Spinal cord (tissue), 10 donors: ENCODE data around the gene FBXO36. TPM values are rescaled to one million over a fixed set of nuclear protein-coding genes. Genes with fewer than 3 reads are reported as not detected.

Experiments used
- DNase-seq, 6 donors: peaks; one replicate each; pipeline versions ENCODE4 v3.0.0 to v3.0.0-alpha.2; 2013 to 2015; ENCODE audit warnings: low spot score in 6 of 6, low read depth in 4 of 6
- H3K27ac ChIP-seq: one replicate; pipeline ENCODE4 v1.5.1; 2013; ENCODE audit warnings: low read depth, low read length, control low read depth
- H3K27me3 ChIP-seq: one replicate; pipeline ENCODE4 v1.6.1; 2013; ENCODE audit warnings: low read length; ENCODE audit not compliant: control insufficient read depth, insufficient read depth
- H3K36me3 ChIP-seq: one replicate; pipeline ENCODE4 v1.6.1; 2013; ENCODE audit warnings: low read length; ENCODE audit not compliant: control insufficient read depth, insufficient read depth
- H3K4me1 ChIP-seq: one replicate; pipeline ENCODE4 v1.6.1; 2013; ENCODE audit warnings: low read length; ENCODE audit not compliant: control insufficient read depth, insufficient read depth
- H3K4me3 ChIP-seq: one replicate; pipeline ENCODE4 v1.5.1; 2013; ENCODE audit warnings: low read depth, low read length, control low read depth
- H3K9me3 ChIP-seq: one replicate; pipeline ENCODE4 v1.6.1; 2013; ENCODE audit warnings: low read length; ENCODE audit not compliant: control insufficient read depth, insufficient read depth
- WGBS: methylation state at CpG from one replicate; pipeline ENCODE4 v1.1.5; 2013; ENCODE audit warnings: missing lambda C conversion rate; ENCODE audit not compliant: insufficient coverage; 5-methylcytosine and 5-hydroxymethylcytosine counted together
- polyA plus RNA-seq, 2 donors: library from polyadenylated mRNA; unstranded; fragments of 120-200 nt; gene quantifications; one replicate each; pipeline ENCODE4 v1.2.1, GENCODE V29; 2013; ENCODE audit not compliant: insufficient read length in 2 of 2
- total RNA-seq, 2 donors: library from RNA; depleted of rRNA in 1 of 2; stranded (reverse); fragments of 120-200 nt in 1 of 2; fragments of >200 nt in 1 of 2; gene quantifications; one replicate each; pipeline versions ENCODE4 v1.2.3 to v1.2.4, GENCODE V29; 2013 to 2014
- donor health status: healthy.

FBXO36 gene
- total and polyA plus RNA-seq, 4 donors, result 6.8 to 10.6 (median 9.3) TPM

DNA sequence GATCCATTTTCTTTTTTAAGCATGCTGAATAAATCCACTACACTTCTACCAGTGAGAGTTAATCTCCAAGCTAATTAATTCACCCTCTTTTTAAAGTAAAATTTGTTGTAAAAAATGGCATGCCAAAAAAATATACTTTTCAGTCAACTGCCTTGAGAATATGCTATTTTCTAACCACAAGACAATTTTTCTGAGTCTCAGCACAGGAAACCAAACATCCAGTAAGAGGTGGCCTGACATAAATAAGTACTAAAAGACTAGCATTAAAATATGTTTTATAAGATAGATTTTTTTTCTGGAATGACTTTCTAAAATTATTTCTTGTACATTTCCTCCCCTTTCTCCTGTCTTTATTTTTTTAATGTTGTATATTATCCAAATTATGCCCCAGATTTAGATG lies 2.9 kb downstream of the FBXO36 start:
- no peaks in the 10 kb centered on the region for H3K36me3 ChIP-seq
- no peak overlapping the region for H3K27ac ChIP-seq
- H3K4me3 ChIP-seq, result no peak overlapping the region
- H3K27me3 ChIP-seq, result no peaks in the 10 kb centered on the region
- DNase-seq, result no peak
- H3K9me3 ChIP-seq, result no peaks in the 10 kb centered on the region
- H3K4me1 ChIP-seq, result peaks cover 9% of the 10 kb centered on the region

DNA sequence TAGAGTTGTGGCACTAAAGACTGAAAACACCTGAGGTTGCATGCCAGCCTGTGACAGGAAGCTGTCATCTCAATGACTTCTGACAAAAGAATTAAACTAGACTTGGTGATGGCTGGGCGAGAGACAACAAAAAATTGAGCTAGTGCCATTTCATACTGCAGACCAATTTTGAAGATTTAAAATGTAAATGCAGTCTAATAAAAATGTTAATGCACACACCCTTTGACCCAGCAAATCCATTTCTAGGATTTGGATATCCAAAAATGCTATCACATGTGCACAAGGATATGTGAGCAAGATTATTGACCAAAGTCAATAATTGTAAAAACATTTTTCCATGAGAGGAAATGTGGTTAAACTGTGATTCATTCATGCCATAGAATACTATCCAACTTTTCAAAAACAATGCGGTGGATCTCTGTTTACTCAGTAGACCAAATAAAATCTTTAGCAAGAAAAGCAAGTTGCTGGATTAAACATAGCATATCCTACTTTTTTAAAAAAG lies 5.6 kb downstream of the FBXO36 start:
- no peak for DNase-seq
- Histone ChIP-seq H3K36me3 (peaks cover 3% of the 10 kb centered on the region), H3K9me3 (no peaks in the 10 kb centered on the region), H3K27ac (no peak overlapping the region), H3K4me3 (no peak overlapping the region), H3K27me3 (no peaks in the 10 kb centered on the region), H3K4me1 (peaks cover 7% of the 10 kb centered on the region)
- WGBS, result no CpG with 5 or more reads among the region's 2 CpGs

DNA sequence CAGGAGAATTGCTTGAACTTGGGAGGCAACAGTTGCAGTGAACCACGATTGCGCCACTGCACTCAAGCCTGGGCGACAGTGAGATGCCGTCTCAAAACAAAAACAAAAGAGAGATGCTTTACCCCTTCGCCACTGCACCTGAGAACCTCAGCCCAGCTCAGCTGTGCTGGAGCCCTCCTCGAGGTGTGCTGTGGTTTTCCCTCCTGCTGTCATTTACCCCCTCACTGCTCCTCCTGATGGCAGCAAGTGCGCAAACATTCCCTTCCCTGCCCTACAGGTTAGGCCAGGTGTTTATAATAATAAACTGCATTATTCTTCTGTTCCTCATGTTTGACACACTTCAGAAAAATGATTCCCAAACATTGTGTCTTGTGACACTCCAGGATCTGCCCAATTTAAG lies 8.4 kb downstream of the FBXO36 start:
- Histone ChIP-seq H3K27ac (no peak overlapping the region), H3K4me1 (no peaks in the 10 kb centered on the region), H3K36me3 (peaks cover 6% of the 10 kb centered on the region), H3K27me3 (no peaks in the 10 kb centered on the region), H3K4me3 (no peak overlapping the region), H3K9me3 (no peaks in the 10 kb centered on the region)
- no peak for DNase-seq
- 97% methylated on average over 5 of the region's 7 CpGs for WGBS

DNA sequence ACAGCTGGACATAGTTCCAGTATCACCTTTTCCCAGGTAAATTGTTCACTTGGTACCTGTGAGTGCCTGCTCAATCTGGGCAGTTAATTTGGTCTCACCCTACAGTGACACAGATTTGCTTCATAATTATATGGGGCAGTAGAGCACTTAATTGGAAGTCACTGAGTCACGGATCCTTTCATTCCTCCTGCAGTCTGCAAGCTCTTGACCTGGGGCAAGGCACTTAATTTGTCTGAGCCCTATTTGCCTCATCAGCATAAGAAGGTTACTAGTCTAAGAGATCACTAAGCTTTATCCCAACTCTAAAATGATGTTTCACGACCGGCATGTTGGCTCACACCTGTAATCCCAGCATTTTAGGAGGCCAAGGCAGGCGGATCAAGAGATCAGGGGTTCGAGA lies 8.9 kb downstream of the FBXO36 start:
- WGBS, result 100% methylated on average over 3 of the region's 5 CpGs
- Histone ChIP-seq H3K27ac (no peak overlapping the region), H3K4me1 (no peaks in the 10 kb centered on the region), H3K36me3 (peaks cover 6% of the 10 kb centered on the region), H3K27me3 (no peaks in the 10 kb centered on the region), H3K9me3 (no peaks in the 10 kb centered on the region), H3K4me3 (no peak overlapping the region)
- DNase-seq, result no peak

DNA sequence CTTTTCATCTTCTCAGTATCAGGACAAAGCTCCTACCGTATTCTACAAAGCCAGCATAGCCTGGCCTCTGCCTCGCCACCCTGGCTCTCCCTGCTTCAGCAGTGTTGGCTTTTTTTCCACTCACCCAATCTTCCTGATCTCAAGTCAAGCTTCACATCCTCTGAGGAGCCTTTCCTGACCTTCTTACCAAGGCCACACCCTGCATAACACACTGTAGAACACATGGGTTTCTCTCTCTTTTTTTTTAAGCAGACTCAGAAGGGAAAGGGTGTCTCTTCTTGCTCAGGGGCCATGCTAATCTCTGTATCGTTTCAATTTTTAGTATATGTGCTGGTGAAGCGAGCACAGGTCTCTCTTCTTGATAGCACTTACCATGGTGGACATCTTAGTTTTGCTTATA lies 15.2 kb downstream of the FBXO36 start:
- H3K4me1 ChIP-seq, result no peaks in the 10 kb centered on the region
- H3K27me3 ChIP-seq, result no peaks in the 10 kb centered on the region
- no peak for DNase-seq
- H3K9me3 ChIP-seq, result no peaks in the 10 kb centered on the region
- peaks cover 6% of the 10 kb centered on the region for H3K36me3 ChIP-seq
- H3K27ac ChIP-seq, result no peak overlapping the region
- no peak overlapping the region for H3K4me3 ChIP-seq
- WGBS, result 93% methylated on average over 4 of the region's 4 CpGs

DNA sequence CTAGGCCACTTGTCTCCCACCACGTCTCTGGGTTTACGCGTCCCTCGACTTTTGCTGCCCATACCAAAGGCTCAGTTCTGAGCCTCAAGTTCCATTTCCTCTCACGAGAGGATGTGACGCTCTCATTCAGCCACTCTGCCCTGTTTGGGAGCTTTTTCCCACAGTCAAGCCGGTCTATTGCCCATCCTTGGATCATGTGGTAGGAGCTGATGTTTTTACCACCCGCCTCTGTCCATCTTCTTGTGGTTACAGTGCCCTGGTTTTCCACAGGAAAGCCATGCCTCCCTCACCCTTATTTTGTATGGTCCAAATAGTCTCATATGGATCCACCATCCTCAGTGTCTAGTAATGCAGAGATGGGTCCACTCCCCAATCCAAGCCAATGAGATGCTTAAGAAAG lies 20.4 kb downstream of the FBXO36 start:
- WGBS, result 94% methylated on average over 8 of the region's 8 CpGs
- Histone ChIP-seq H3K27me3 (no peaks in the 10 kb centered on the region), H3K4me1 (no peaks in the 10 kb centered on the region), H3K36me3 (peaks cover 5% of the 10 kb centered on the region), H3K27ac (no peak overlapping the region), H3K9me3 (no peaks in the 10 kb centered on the region), H3K4me3 (no peak overlapping the region)
- no peak for DNase-seq

DNA sequence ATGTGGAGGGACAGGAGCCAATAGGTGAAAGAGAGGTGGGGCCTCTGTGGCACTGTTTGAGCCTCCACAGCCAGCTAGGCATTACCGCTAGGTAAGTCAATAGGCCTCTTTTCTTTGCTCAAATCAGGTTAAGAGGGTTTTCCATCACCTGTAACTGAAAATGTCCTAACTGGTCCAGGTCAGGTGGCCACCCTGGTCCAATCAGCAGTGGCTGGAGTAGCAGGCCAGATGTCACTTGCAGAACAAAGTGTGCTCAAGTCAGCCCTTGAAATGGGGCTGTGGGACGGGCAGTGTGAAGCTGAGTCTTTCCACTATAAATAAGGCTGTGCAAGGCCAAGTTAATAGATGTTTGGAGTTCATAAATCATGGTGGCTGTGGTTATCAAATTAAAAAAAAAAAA lies 20.9 kb downstream of the FBXO36 start:
- Histone ChIP-seq H3K4me1 (no peaks in the 10 kb centered on the region), H3K4me3 (no peak overlapping the region), H3K27me3 (no peaks in the 10 kb centered on the region), H3K9me3 (no peaks in the 10 kb centered on the region), H3K27ac (no peak overlapping the region), H3K36me3 (peaks cover 5% of the 10 kb centered on the region)
- DNase-seq, result no peak
- WGBS, result 100% methylated on average over 1 of the region's 2 CpGs

DNA sequence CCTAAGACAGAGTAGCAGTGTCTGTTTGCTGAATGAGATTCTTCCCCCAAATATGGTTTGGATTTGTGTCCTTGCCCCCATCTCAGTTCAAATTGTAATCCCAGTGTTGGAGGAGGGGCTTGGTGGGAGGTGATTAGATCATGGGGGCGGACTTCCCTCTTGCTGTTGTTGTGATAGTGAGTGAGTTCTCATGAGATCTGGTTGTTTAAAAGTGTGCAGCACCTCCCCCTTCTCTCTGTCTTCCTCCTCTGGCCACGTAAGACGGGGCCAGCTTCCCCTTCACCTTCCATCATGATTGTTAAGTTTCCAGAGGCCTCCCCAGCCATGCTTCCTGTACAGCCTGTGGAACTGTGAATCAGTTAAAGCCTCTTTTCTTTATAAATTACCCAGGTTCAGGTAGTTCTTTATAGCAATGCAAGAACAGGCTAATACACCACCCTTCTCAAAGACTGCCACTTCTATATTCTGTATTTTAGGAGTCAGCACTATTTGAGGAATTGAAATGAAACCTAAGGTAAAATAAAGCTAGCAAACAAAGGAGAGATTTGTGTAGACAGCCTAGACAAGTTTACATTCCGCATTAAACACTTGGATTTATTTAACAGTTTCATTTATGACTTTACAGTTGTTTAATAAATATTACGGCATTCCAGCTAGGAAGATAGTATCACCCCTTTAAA lies 21.6 kb downstream of the FBXO36 start:
- WGBS, result 71% methylated on average over 2 of the region's 5 CpGs
- no peaks in the 10 kb centered on the region for H3K27me3 ChIP-seq
- H3K27ac ChIP-seq, result no peak overlapping the region
- no peaks in the 10 kb centered on the region for H3K4me1 ChIP-seq
- peaks cover 5% of the 10 kb centered on the region for H3K36me3 ChIP-seq
- H3K4me3 ChIP-seq, result no peak overlapping the region
- no peaks in the 10 kb centered on the region for H3K9me3 ChIP-seq
- DNase-seq, result no peak

DNA sequence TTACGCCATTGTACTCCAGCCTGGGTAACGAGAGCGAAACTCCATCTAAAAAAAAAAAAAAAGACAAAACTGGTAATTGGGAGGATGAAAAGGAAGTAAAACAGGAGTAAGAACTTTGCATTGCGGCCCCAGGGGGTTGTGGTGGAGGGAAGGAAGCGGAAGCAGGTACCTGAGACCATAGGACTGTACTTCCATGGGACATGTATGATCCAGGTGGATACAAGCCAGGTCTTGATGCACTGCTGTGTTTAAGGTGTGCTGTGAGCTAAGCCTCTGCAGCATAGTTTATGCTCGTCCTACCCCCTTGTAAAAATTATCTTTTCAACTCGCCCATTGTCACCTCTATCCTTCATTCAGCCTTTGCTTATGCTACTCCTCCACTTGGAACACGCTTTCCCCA lies 23.7 kb downstream of the FBXO36 start:
- Histone ChIP-seq H3K36me3 (peaks cover 2% of the 10 kb centered on the region), H3K9me3 (no peaks in the 10 kb centered on the region), H3K4me3 (no peak overlapping the region), H3K4me1 (no peaks in the 10 kb centered on the region), H3K27me3 (no peaks in the 10 kb centered on the region), H3K27ac (no peak overlapping the region)
- WGBS, result 97% methylated on average over 6 of the region's 8 CpGs
- no peak for DNase-seq

DNA sequence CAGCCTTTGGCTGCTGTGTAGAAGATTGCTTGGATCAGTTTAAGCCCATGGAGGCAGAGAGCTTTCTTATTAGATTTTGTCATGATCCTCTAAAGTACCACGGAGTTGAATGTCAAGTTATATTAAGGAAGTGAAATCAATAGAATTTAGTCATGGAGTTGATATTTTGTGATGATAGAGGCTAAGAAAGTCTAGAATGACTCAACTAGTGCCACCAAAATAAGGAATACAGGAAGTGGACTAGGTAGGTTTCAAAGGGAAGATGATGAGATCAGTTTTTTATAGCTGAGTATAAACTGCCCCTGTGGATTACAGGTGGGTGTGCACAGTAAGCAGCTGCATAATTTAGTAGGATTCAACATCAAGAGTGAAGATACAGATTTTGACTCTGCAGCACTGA lies 25.2 kb downstream of the FBXO36 start:
- H3K36me3 ChIP-seq, result peaks cover 2% of the 10 kb centered on the region
- DNase-seq, result no peak
- WGBS, result 100% methylated on average over 1 of the region's 1 CpG
- H3K4me1 ChIP-seq, result no peaks in the 10 kb centered on the region
- no peaks in the 10 kb centered on the region for H3K27me3 ChIP-seq
- H3K27ac ChIP-seq, result no peak overlapping the region
- H3K9me3 ChIP-seq, result no peaks in the 10 kb centered on the region
- H3K4me3 ChIP-seq, result no peak overlapping the region
